ENCODE results near the gene SEC24B.
"Not testable (repeated sequence)": the region's sequence is repeated elsewhere in the genome, so short reads cannot be mapped to it uniquely, and the experiment has no call there.

Gene SEC24B

DNA sequence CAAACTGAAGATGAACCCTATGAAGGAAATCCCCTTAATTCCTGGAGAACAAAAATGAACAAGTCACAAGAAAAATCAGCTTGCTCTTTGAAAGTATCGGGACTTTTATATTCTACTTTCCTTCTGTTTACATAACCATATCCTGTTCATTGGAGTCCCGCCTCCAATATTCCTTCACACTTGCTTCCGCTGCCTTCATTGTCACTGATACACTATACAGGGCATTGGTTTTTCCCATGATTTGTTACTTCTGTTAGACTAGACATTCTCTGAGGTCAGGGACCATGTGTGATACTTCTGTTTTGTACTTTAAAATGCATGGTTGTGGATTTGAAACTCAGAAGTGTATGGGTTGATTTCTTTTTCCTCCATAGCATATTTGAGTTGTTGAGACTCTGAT is 145.2 kb downstream of the SEC24B start:
- DNase-seq (ENCODE audit: low read depth), result no peak

DNA sequence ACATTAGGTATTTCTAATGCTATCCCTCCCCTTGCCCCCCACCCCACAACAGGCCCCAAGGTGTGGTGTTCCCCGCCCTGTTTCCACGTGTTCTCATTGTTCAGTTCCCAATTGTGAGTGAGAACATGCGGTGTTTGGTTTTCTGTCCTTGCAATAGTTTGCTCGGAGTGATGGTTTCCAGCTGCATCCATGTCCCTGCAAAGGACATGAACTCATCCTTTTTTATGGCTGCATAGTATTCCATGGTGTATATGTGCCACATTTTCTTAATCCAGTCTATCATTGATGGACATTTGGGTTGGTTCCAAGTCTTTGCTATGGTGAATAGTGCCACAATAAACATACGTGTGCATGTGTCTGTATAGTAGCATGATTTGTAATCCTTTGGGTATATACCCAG is 146.4 kb downstream of the SEC24B start:
- not testable (repeated sequence) for DNase-seq (ENCODE audit: low read depth)

DNA sequence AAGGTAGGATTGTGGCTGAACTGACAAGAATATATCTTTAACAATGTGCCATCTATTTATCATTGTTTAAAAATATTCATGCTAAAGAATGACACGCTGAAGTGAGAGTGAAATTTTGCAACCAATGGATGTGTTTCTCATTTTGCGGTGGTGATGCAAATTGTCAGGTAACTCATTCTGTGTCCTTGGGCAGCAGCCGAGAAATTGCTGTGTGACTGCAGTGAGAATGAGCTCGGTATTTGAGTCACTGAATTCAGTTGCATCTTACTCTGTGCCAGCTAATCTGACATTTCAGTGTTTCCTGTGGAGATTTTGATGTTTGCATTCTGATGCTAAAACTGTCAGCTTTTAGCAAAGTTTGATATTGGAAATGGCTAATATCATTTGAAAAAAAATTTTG is 154.6 kb downstream of the SEC24B start:
- DNase-seq (ENCODE audit: low read depth), result peak; percentile 9

DNA sequence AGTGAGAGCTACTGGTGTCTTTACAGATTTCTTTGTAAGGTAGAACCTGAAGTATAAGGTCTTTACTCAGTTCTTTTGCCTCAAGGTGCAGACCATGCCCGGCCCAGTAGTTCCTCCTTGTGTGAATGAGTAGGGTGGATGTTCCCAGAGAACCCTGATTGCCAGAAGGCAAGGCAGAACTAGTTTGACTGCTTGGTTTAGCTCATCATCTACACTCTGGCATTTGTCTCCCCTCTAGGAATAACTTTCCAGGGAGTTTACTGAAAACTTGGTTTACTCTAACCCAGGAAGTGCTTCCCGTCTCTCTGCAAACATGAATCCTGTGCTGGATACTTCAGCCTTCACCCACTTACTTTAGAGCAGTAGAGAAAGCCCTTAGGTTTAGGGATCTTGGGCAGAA is 155.5 kb downstream of the SEC24B start:
- DNase-seq (ENCODE audit: low read depth), result no peak

- DNase-seq (ENCODE audit: low read depth), result no peak
These were observed 156.0 kb downstream of the SEC24B start for GRCh38 chr4:109589605-109590004.
